Osteocyte (in vitro differentiated cells): Measurements from ENCODE around the gene ZMYND15. TPM values are rescaled to one million over a fixed set of nuclear protein-coding genes. Genes with fewer than 3 reads are reported as not detected.

ENCODE experiments used
- DNase-seq: peaks from one replicate; pipeline ENCODE4 v3.0.0; 2021; ENCODE audit warnings: mixed read lengths; ENCODE audit not compliant: unreplicated experiment; ENCODE audit errors: extremely low spot score
- H3K27ac Mint-ChIP-seq: one replicate; pipeline ENCODE4 v1.8.0; 2021; ENCODE audit warnings: mild to moderate bottlenecking, mixed read lengths; ENCODE audit not compliant: unreplicated experiment
- H3K27me3 Mint-ChIP-seq: one replicate; pipeline ENCODE4 v1.8.0; 2021; ENCODE audit warnings: mixed read lengths; ENCODE audit not compliant: unreplicated experiment
- H3K36me3 Mint-ChIP-seq: one replicate; pipeline ENCODE4 v1.8.0; 2021; ENCODE audit warnings: mixed read lengths; ENCODE audit not compliant: unreplicated experiment
- H3K4me1 Mint-ChIP-seq: one replicate; pipeline ENCODE4 v1.8.0; 2021; ENCODE audit warnings: mixed read lengths; ENCODE audit not compliant: unreplicated experiment
- H3K4me3 Mint-ChIP-seq: one replicate; pipeline ENCODE4 v1.8.0; 2021; ENCODE audit warnings: mild to moderate bottlenecking, moderate library complexity, mixed read lengths; ENCODE audit not compliant: unreplicated experiment
- H3K9me3 Mint-ChIP-seq: one replicate; pipeline ENCODE4 v1.8.0; 2021; ENCODE audit warnings: mixed read lengths; ENCODE audit not compliant: unreplicated experiment
- total RNA-seq: library from RNA; stranded (reverse); gene quantifications from 2 replicates; pipeline ENCODE4 v1.2.1, GENCODE V29; 2021
- TF ChIP-seq, protein P1 (sequence below): fragments of 200-600 bp; sonication (generic); IDR thresholded peaks from 2 replicates; pipeline ENCODE4 v1.5.0; 2021; ENCODE audit warnings: antibody characterized with exemption, mild to moderate bottlenecking, moderate library complexity

ZMYND15 gene
- total RNA-seq, 1 donor from 2014 or later: 0.99 TPM

DNA sequence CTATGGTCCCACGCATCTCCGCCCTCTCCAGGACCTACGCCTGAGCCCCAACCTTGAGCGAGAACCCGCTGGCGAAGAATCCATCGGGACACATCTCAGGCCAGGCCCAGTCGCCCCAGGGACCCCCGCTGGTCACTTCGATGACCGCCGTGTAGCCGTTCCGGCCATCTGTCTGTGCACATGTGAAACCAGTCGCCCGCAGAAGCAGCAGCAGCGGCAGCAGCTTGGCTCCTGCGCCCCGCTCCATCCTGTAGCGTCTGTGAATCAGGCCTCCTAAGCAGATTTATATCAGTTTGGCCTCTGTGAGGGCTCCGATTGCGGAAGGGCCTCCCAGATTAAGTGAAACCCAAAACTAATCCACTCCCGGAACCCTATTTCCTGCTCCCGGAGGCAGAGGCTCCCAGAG lies 46.5 kb downstream of the ZMYND15 start, which contains the start of gene VMO1:
Gene VMO1, minus strand, starts transcription at position 259 of the 406 bp plus-strand sequence. Its CDS starts 12 bp downstream, at position 247.
- Mint-ChIP-seq H3K4me1 (peaks cover 17% of the 10 kb centered on the region), H3K27ac (no peak within 1 kb of the TSS), H3K36me3 (no peaks in the 10 kb centered on the region), H3K4me3 (no peak within 1 kb of the TSS), H3K9me3 (no peaks in the 10 kb centered on the region), H3K27me3 (peaks cover 5% of the 10 kb centered on the region)
- TF ChIP-seq, protein P1, sequence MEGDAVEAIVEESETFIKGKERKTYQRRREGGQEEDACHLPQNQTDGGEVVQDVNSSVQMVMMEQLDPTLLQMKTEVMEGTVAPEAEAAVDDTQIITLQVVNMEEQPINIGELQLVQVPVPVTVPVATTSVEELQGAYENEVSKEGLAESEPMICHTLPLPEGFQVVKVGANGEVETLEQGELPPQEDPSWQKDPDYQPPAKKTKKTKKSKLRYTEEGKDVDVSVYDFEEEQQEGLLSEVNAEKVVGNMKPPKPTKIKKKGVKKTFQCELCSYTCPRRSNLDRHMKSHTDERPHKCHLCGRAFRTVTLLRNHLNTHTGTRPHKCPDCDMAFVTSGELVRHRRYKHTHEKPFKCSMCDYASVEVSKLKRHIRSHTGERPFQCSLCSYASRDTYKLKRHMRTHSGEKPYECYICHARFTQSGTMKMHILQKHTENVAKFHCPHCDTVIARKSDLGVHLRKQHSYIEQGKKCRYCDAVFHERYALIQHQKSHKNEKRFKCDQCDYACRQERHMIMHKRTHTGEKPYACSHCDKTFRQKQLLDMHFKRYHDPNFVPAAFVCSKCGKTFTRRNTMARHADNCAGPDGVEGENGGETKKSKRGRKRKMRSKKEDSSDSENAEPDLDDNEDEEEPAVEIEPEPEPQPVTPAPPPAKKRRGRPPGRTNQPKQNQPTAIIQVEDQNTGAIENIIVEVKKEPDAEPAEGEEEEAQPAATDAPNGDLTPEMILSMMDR: no peak
- no peak for DNase-seq

DNA sequence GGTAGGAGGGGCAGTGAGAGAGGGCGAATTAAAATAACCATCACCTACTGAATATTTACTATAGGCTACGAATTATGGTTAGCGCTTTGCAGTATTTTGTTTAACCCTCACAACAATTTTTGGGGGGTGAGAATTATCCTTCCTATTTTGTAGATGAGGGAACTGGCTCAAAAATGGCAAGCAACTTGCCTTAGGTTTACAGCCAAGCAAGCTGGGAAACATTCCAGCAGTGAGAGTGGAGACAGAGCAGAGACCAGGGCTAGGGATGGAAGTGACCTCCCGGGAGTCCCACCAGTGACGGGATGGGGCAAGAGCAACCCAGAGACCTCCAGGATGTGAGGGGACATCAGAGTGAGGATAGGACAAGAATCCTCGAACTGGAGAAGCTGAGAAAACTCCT lies 46.9 kb downstream of the ZMYND15 start:
- no peak for DNase-seq
- Mint-ChIP-seq H3K4me1 (peaks cover 17% of the 10 kb centered on the region), H3K36me3 (no peaks in the 10 kb centered on the region), H3K4me3 (no peak overlapping the region), H3K27ac (no peak overlapping the region), H3K9me3 (no peaks in the 10 kb centered on the region), H3K27me3 (peaks cover 5% of the 10 kb centered on the region)
- TF ChIP-seq, protein P1: no peak

DNA sequence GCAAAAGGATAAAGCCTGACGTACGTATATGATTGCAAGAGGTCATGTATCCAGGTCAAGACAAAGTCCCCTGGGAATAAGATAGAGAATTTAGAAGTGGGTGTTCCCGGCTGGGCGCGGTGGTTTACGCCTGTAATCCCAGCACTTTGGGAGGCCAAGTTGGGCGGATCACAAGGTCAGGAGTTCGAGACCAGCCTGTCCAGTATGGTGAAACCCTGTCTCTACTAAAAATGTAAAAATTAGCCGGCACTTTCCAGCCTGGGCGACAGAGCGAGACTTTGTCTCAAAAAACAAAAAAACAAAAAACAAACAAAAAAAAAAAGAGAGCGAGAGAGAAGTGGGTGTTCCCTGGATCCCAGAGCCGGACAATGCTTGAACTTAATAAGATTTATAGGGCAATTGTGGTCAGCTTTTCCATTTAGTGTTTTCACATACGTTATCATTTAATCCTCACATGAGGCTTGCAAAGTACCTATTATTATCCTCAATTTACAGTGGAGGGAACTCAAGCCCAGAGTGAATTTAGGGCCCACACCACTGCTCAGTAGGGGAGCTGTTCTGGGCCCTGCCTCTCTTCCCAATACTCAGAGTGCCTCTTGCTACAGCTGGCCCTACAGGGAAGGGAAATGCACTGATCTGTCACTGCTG lies 48.6 kb downstream of the ZMYND15 start:
- peak overlapping the region; percentile 60 for H3K4me3 Mint-ChIP-seq
- no peak for DNase-seq
- H3K9me3 Mint-ChIP-seq: no peaks in the 10 kb centered on the region
- H3K4me1 Mint-ChIP-seq: peaks cover 17% of the 10 kb centered on the region
- TF ChIP-seq, protein P1: no peak
- H3K27me3 Mint-ChIP-seq: peaks cover 6% of the 10 kb centered on the region
- H3K36me3 Mint-ChIP-seq: no peaks in the 10 kb centered on the region
- H3K27ac Mint-ChIP-seq: peak overlapping the region; percentile 57

DNA sequence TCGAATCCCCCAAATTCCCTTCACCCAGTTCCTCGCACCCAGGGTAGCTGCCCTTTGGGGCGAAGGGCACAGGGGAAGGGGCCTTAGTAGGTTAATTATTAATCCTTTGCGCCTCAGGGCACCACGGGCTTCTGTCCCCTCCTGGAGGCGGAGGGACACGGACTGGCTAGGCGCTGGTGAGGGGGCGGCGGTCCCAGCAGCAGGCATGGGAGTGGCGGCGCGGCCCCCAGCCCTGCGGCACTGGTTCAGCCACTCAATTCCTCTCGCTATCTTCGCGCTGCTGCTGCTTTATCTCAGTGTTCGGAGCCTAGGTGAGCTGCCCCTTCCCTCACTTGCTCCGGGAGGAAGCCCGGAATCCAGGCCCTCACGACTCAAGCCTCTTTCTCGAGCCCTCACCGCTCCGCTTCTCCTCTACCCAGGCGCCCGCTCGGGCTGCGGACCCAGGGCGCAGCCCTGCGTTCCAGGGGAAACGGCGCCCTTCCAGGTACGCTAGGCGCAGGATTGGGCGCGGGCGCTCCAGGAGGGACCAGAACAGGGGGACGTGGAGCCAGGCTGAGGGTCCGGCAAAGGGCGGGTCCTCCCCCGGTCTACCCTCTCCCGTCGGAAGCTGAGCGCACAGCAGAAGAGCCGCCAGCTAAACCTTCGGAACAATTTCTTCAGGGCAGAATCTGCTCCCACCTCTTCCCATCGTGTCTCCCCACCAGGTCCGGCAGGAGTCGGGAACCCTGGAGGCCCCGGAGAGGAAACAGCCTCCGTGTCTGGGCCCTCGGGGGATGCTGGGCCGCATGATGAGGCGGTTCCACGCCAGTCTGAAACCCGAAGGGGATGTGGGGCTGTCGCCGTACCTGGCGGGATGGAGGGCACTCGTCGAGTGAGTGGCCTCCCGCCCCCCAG lies 49.4 kb downstream of the ZMYND15 start, which contains the start of gene GLTPD2:
Gene GLTPD2, plus strand, starts transcription at position 158 of the 894 bp plus-strand sequence. Its CDS starts 48 bp downstream, at position 206.
- peak within 1 kb of the TSS; percentile 79 for H3K4me3 Mint-ChIP-seq
- H3K4me1 Mint-ChIP-seq: peaks cover 17% of the 10 kb centered on the region
- peaks cover 3% of the 10 kb centered on the region for H3K27me3 Mint-ChIP-seq
- H3K36me3 Mint-ChIP-seq: no peaks in the 10 kb centered on the region
- H3K27ac Mint-ChIP-seq: peak within 1 kb of the TSS; percentile 76
- DNase-seq: no peak
- TF ChIP-seq, protein P1: no peak
- H3K9me3 Mint-ChIP-seq: no peaks in the 10 kb centered on the region

DNA sequence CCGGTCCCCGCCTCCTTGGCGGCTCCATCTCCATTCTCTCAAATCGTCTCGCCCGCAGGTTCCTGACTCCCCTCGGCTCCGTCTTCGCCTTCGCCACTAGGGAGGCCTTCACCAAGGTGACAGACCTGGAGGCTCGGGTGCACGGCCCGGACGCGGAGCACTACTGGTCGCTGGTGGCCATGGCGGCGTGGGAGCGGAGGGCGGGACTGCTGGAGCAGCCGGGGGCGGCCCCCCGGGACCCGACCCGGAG lies 50.0 kb downstream of the ZMYND15 start:
- Mint-ChIP-seq H3K9me3 (no peaks in the 10 kb centered on the region), H3K27me3 (peaks cover 3% of the 10 kb centered on the region), H3K4me3 (peak overlapping the region; percentile 79), H3K27ac (peak overlapping the region; percentile 76), H3K4me1 (peaks cover 17% of the 10 kb centered on the region), H3K36me3 (no peaks in the 10 kb centered on the region)
- TF ChIP-seq, protein P1: no peak
- DNase-seq: no peak
